ENCODE measurements around the gene HOXA6. TPM values are rescaled to one million over a fixed set of nuclear protein-coding genes. Genes with fewer than 3 reads are reported as not detected.

Gene HOXA6
- 0.98 to 2.1 TPM (median 1.5 TPM) in 5 replicates for total RNA-seq (2022; extraction: Qiagen RNA extraction; ENCODE audit: low read depth)

GRCh38 chr7:27147199-27148030 is at the start of gene HOXA6:
Gene HOXA6, minus strand, starts transcription at chr7:27147774. Its CDS starts 25 bp downstream, at chr7:27147749.

GRCh38 chr7:27185013-27185853 is 37.7 kb upstream of the HOXA6 start, which contains the start of gene HOXA11:
Gene HOXA11, minus strand, starts transcription at chr7:27185232. Its CDS starts 88 bp downstream, at chr7:27185144.

GRCh38 chr7:27173956-27174873 is 26.6 kb upstream of the HOXA6 start, which contains the start of gene HOXA10:
Gene HOXA10, minus strand, starts transcription at chr7:27174320. Its CDS starts 14 bp downstream, at chr7:27174306.

GRCh38 chr7:27165089-27165995 is 17.8 kb upstream of the HOXA6 start, which contains the start of gene HOXA9:
Gene HOXA9, minus strand, starts transcription at chr7:27165537. Its CDS starts 80 bp downstream, at chr7:27165457.

GRCh38 chr7:27156508-27156898 is 8.9 kb upstream of the HOXA6 start, which contains the start of gene HOXA7:
Gene HOXA7, minus strand, starts transcription at chr7:27156675. Its CDS starts 130 bp downstream, at chr7:27156545.

GRCh38 chr7:27151931-27152815 is 4.6 kb upstream of the HOXA6 start, which contains the start of gene HOXA3:
Gene HOXA3, minus strand, starts transcription at chr7:27152583. Its CDS starts 41,943 bp downstream, at chr7:27110640.

GRCh38 chr7:27143023-27143949 is 4.3 kb downstream of the HOXA6 start, which contains the start of gene HOXA5:
Gene HOXA5, minus strand, starts transcription at chr7:27143681. Its CDS starts 74 bp downstream, at chr7:27143607.

GRCh38 chr7:27130540-27131389 is 16.8 kb downstream of the HOXA6 start, which contains the start of gene HOXA4:
Gene HOXA4, minus strand, starts transcription at chr7:27130757. Its CDS starts 24 bp downstream, at chr7:27130733.

GRCh38 chr7:27102581-27103442 is 44.8 kb downstream of the HOXA6 start, which contains the start of gene HOXA2:
Gene HOXA2, minus strand, starts transcription at chr7:27102683. Its CDS starts 183 bp downstream, at chr7:27102500.

GRCh38 chr7:27095897-27096767 is 51.4 kb downstream of the HOXA6 start, which contains the start of gene HOXA1:
Gene HOXA1, minus strand, starts transcription at chr7:27096000. Its CDS starts 88 bp downstream, at chr7:27095912.

Other genes starting within 250 kb of the HOXA6 start
- gene HOXA1, start 51.8 kb downstream of the HOXA6 start, total RNA-seq (2022; extraction: Qiagen RNA extraction; ENCODE audit: low read depth) = 2.2 to 4.1 TPM (median 3.5 TPM) in 5 replicates
- 0.77 to 1.4 TPM (median 0.98 TPM) in 5 replicates for gene HOXA2, start 45.1 kb downstream of the HOXA6 start, total RNA-seq (2022; extraction: Qiagen RNA extraction; ENCODE audit: low read depth)
- 2.0 to 2.9 TPM (median 2.4 TPM) in 5 replicates for gene HOXA4, start 17.0 kb downstream of the HOXA6 start, total RNA-seq (2022; extraction: Qiagen RNA extraction; ENCODE audit: low read depth)
- gene HOXA5, start 4.1 kb downstream of the HOXA6 start, total RNA-seq (2022; extraction: Qiagen RNA extraction; ENCODE audit: low read depth) = 2.8 to 7.5 TPM (median 6.6 TPM) in 5 replicates
- 6.0 to 11.2 TPM (median 9.0 TPM) in 5 replicates for gene HOXA3, start 4.8 kb upstream of the HOXA6 start, total RNA-seq (2022; extraction: Qiagen RNA extraction; ENCODE audit: low read depth)
- 4.0 to 5.2 TPM (median 5.0 TPM) in 5 replicates for gene HOXA7, start 8.9 kb upstream of the HOXA6 start, total RNA-seq (2022; extraction: Qiagen RNA extraction; ENCODE audit: low read depth)
- gene HOXA9, start 17.8 kb upstream of the HOXA6 start, total RNA-seq (2022; extraction: Qiagen RNA extraction; ENCODE audit: low read depth) = 0.49 to 0.76 TPM (median 0.58 TPM) in 5 replicates
- gene HOXA10, start 26.5 kb upstream of the HOXA6 start, total RNA-seq (2022; extraction: Qiagen RNA extraction; ENCODE audit: low read depth) = 6.4 to 8.3 TPM (median 7.5 TPM) in 5 replicates
- gene HOXA11, start 37.5 kb upstream of the HOXA6 start, total RNA-seq (2022; extraction: Qiagen RNA extraction; ENCODE audit: low read depth) = 0.67 to 0.92 TPM (median 0.89 TPM) in 5 replicates
- gene HOXA13, start 52.3 kb upstream of the HOXA6 start, total RNA-seq (2022; extraction: Qiagen RNA extraction; ENCODE audit: low read depth) = 0.97 to 2.2 TPM (median 2.0 TPM) in 5 replicates
- gene EVX1, start 95.0 kb upstream of the HOXA6 start, total RNA-seq (2022; extraction: Qiagen RNA extraction; ENCODE audit: low read depth) = 0.07 to 0.32 TPM (median 0.23 TPM) in 3 of 5 replicates, not detected in the others